ENCODE data around the gene CD247.

Gene CD247

DNA sequence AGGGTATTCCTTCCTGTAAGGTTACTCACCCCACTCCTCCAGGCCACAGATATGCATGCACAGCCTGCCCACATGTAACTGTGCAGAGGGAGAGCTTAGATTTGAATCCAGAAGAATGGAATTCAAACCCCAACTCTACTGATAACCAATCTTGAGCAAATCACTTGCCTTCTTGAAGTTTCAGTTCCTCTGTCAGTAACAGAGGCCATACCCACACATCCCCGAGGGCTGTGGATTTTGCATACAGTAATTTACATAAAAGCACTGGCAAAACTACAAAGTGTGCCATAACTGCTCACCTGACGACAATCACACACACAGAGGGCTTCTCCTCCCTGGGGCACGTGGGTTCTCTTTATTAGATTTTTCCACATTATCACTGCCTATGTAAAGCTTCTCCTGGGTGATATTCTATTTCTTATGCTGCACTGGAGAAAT is 18.6 kb downstream of the CD247 start:
- no peaks in the 10 kb centered on the region for H3K36me3 Mint-ChIP-seq (ENCODE audit: low read depth)
- H3K4me3 Mint-ChIP-seq, result no peak overlapping the region
- H3K27ac Mint-ChIP-seq, result no peak overlapping the region
- H3K4me1 Mint-ChIP-seq, result peaks cover 32% of the 10 kb centered on the region
- TF ChIP-seq, protein P1, sequence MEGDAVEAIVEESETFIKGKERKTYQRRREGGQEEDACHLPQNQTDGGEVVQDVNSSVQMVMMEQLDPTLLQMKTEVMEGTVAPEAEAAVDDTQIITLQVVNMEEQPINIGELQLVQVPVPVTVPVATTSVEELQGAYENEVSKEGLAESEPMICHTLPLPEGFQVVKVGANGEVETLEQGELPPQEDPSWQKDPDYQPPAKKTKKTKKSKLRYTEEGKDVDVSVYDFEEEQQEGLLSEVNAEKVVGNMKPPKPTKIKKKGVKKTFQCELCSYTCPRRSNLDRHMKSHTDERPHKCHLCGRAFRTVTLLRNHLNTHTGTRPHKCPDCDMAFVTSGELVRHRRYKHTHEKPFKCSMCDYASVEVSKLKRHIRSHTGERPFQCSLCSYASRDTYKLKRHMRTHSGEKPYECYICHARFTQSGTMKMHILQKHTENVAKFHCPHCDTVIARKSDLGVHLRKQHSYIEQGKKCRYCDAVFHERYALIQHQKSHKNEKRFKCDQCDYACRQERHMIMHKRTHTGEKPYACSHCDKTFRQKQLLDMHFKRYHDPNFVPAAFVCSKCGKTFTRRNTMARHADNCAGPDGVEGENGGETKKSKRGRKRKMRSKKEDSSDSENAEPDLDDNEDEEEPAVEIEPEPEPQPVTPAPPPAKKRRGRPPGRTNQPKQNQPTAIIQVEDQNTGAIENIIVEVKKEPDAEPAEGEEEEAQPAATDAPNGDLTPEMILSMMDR (IDR thresholded peaks at IDR 0.05; ENCODE audit: unreplicated experiment in 3 of 3), result no peak
- no peaks in the 10 kb centered on the region for H3K9me3 Mint-ChIP-seq
- peaks cover 6% of the 10 kb centered on the region for H3K27me3 Mint-ChIP-seq (ENCODE audit: low read depth)

DNA sequence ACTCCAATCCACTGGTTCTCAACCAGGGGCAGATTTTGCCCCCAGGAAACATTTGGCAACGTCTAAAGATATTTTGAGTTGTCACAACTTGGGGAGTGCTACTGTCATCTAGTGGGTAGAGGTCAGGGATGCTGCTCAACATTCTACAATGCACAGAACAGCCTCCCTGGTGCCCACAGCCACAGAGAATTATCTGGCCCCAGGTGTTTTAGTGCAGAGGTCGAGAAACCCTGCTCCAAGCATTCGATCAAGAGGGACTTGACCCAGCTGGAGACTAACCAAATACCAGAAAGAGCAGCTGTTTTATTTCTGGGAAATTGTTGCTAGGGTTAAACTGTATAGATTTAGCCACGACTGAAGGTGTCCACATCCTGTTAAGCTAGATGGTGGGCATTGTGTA is 19.2 kb downstream of the CD247 start:
- H3K9me3 Mint-ChIP-seq, result no peaks in the 10 kb centered on the region
- H3K27ac Mint-ChIP-seq, result no peak overlapping the region
- TF ChIP-seq, protein P1 (IDR thresholded peaks at IDR 0.05; ENCODE audit: unreplicated experiment in 3 of 3), result no peak
- H3K4me1 Mint-ChIP-seq, result peaks cover 26% of the 10 kb centered on the region
- H3K4me3 Mint-ChIP-seq, result no peak overlapping the region
- H3K27me3 Mint-ChIP-seq (ENCODE audit: low read depth), result peaks cover under 1% of the 10 kb centered on the region
- no peaks in the 10 kb centered on the region for H3K36me3 Mint-ChIP-seq (ENCODE audit: low read depth)

DNA sequence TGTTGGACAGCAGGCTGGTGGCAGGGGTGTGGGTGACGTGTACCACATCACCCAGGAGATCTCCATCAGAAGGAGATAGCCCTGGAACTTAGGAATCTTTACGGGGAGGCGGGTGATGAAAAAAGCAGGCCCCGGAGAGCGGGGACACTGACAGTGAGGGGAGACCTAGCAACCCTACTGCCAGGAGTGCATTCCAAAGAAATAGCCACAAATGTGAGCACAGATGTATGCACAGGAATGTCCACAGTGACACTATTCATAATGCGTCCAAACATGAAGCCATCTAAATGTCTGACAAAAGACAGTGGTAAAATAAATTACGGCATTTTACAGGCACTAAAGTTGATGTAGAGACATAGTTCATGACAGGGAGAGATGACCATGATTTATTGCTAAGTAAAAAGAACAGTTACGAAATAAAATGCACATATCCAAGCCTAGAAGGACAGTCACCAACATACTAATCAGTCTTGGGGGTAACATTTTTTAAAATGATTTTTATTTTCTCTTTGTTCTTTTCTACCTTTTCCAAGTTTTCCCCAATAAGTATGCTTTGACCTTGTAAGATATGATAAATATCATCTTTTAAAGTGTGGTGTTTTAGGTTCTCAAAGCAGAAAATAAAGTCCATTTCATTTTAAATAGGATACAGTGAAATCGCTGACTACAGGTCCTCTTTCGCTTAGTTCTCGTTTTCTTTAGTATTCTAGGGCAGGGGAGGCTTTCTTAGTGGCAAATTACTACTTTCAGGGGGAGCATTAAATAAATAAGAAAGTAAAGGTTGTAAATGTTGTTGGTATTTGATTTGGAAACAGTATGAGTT is 21.3 kb downstream of the CD247 start:
- TF ChIP-seq, protein P1 (IDR thresholded peaks at IDR 0.05; ENCODE audit: unreplicated experiment in 3 of 3), result no peak
- Mint-ChIP-seq H3K4me1 (peaks cover 7% of the 10 kb centered on the region), H3K27me3 (ENCODE audit: low read depth) (peaks cover 7% of the 10 kb centered on the region), H3K9me3 (no peaks in the 10 kb centered on the region), H3K27ac (no peak overlapping the region), H3K36me3 (ENCODE audit: low read depth) (no peaks in the 10 kb centered on the region), H3K4me3 (no peak overlapping the region)

DNA sequence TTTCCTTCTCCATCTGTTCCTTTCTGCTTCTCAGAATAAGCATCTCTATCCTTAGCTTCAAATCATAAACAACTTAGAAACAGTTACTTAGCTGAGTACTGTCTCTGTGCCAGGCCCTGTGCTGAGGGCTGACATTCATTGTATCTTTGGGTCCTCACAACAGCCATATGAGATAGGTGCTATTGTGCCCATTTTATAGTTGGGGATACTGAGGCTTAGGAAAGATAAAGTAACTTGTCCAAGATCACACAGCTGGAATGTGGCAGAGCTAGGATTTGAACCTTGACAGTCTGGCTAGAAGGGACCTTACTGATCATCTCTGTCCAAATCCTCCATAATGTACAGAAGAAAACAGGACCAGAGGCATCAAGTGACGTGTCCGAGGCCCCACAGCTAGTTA is 25.0 kb downstream of the CD247 start:
- H3K36me3 Mint-ChIP-seq (ENCODE audit: low read depth), result no peaks in the 10 kb centered on the region

DNA sequence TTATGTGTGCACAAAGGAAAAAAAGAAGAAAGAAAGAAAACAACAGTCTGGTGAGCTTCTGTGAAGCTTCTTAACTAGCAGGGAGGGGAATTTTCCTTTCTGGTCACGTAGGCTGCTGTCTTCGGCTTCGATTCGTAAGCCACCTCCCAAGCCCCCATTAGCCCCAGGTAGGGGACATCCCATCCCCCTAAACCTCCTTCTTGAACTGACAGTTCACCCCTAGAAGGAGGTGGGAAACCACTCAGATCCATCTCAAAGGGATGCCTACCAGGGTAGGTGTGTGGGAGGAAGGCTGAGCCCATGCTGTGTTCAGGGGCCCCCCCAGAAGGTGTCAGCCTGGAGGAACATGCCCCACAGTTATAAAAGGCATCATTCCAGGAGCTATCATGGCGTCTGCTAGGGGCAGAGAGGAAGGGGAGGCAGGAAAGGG is 25.8 kb downstream of the CD247 start:
- Mint-ChIP-seq H3K9me3 (no peaks in the 10 kb centered on the region), H3K4me1 (peaks cover 12% of the 10 kb centered on the region), H3K36me3 (ENCODE audit: low read depth) (no peaks in the 10 kb centered on the region), H3K27ac (no peak overlapping the region), H3K4me3 (no peak overlapping the region), H3K27me3 (ENCODE audit: low read depth) (peaks cover 25% of the 10 kb centered on the region)
- TF ChIP-seq, protein P1 (IDR thresholded peaks at IDR 0.05; ENCODE audit: unreplicated experiment in 3 of 3), result no peak

More for the DNA sequence above, 25.0 kb downstream of the CD247 start:
- Mint-ChIP-seq H3K27me3 (ENCODE audit: low read depth) (peaks cover 25% of the 10 kb centered on the region), H3K27ac (no peak overlapping the region), H3K4me1 (peaks cover 7% of the 10 kb centered on the region), H3K4me3 (no peak overlapping the region), H3K9me3 (no peaks in the 10 kb centered on the region)
- TF ChIP-seq, protein P1 (IDR thresholded peaks at IDR 0.05; ENCODE audit: unreplicated experiment in 3 of 3), result no peak
